ENCODE measurements around the gene CLEC10A. TPM values are rescaled to one million over a fixed set of nuclear protein-coding genes. Genes with fewer than 3 reads are reported as not detected.
A peak's percentile ranks its signal among the peaks of the same experiment; 100 is the strongest.

Gene CLEC10A
- total RNA-seq, 4 donors from 2014 or later, result 3.0 to 14.0 (median 13.1) TPM

- WGBS, result 82% methylated on average over 10 of the region's 29 CpGs
These were observed 53.5 kb downstream of the CLEC10A start for GRCh38 chr17:7026471-7027115.

GRCh38 chr17:7025245-7025644, 54.8 kb downstream of the CLEC10A start:
- intact Hi-C loops (cut with DNase I), result no loop called here
- Histone ChIP-seq H3K27me3 (peaks cover 0 to 40% (median 17%) of the 10 kb centered on the region in 4 donors), H3K36me3 (peaks cover 0 to 22% (median 0%) of the 10 kb centered on the region in 4 donors), H3K4me1 (peaks cover 42 to 57% (median 44%) of the 10 kb centered on the region in 4 donors), H3K4me3 (no peak overlapping the region), H3K9me3 (no peaks in the 10 kb centered on the region), H3K27ac (replicated peaks in 1 of 4) (no peak overlapping the region)
- TF ChIP-seq CTCF (IDR thresholded peaks at IDR 0.05) (no peak), POLR2AphosphoS5 (IDR thresholded peaks at IDR 0.05) (no peak), POLR2A (IDR thresholded peaks at IDR 0.05; ENCODE audit: low read depth) (no peak), EP300 (IDR thresholded peaks at IDR 0.05) (no peak)
- WGBS, result 93% methylated on average over 1 of the region's 1 CpG
- no peak for DNase-seq (ENCODE audit: extremely low spot score)

More at GRCh38 chr17:7026471-7027115, 53.5 kb downstream of the CLEC10A start:
- peaks cover 30 to 49% (median 34%) of the 10 kb centered on the region in 4 donors for H3K4me1 ChIP-seq
- DNase-seq (ENCODE audit: extremely low spot score), result no peak
- TF ChIP-seq POLR2AphosphoS5 (IDR thresholded peaks at IDR 0.05) (no peak), EP300 (IDR thresholded peaks at IDR 0.05) (no peak), POLR2A (IDR thresholded peaks at IDR 0.05; ENCODE audit: low read depth) (no peak), CTCF (IDR thresholded peaks at IDR 0.05) (no peak)
- peaks cover 0 to 40% (median 14%) of the 10 kb centered on the region in 4 donors for H3K27me3 ChIP-seq
- no peak overlapping the region for H3K4me3 ChIP-seq
- intact Hi-C loops (cut with DNase I), result no loop called here
- H3K9me3 ChIP-seq, result no peaks in the 10 kb centered on the region
- H3K36me3 ChIP-seq, result peaks cover 0 to 25% (median 0%) of the 10 kb centered on the region in 4 donors
- peak overlapping the region in 2 of 4 donors; percentile 18 to 19 for H3K27ac ChIP-seq (replicated peaks in 1 of 4)

Small RNA genes within 50 kb of the gene (small RNA-seq; reads per million reads assigned to genes)
- 0 reads per million in 3 donors for gene AC120057.1

Other genes with a start within 250 kb of the CLEC10A start
- not detected for gene TEKT1, start 248.5 kb downstream of the CLEC10A start, total RNA-seq
- gene ALOX12, start 84.2 kb downstream of the CLEC10A start, total RNA-seq, result under 1 TPM in 1 of 4 donors, not detected in 3; 0.17 TPM
- gene RNASEK, start 67.6 kb downstream of the CLEC10A start, total RNA-seq, result 100 to 1,000 TPM in 3 of 4 donors, 10 to 100 TPM in 1; 84.7 to 204 (median 172) TPM
- 1 to 10 TPM in 3 of 4 donors, under 1 TPM in 1; 0.83 to 5.0 (median 3.2) TPM for gene BCL6B, start 57.2 kb downstream of the CLEC10A start, total RNA-seq
- gene SLC16A13, start 44.2 kb downstream of the CLEC10A start, total RNA-seq, result 1 to 10 TPM in 1 of 4 donors, under 1 TPM in 3; 0.19 to 1.2 (median 0.65) TPM
- under 1 TPM in 3 of 4 donors, not detected in 1; 0.17 to 0.99 (median 0.26) TPM for gene SLC16A11, start 36.2 kb downstream of the CLEC10A start, total RNA-seq
- gene ASGR2, start 34.6 kb upstream of the CLEC10A start, total RNA-seq, result 1 to 10 TPM in 1 of 4 donors, under 1 TPM in 2, not detected in 1; 0.32 to 1.5 (median 0.42) TPM
- gene ASGR1, start 99.1 kb upstream of the CLEC10A start, total RNA-seq, result 1 to 10 TPM in 1 of 4 donors, under 1 TPM in 1, not detected in 2; 0.52 to 2.5 TPM
- 10 to 100 TPM; 12.3 to 21.4 (median 16.5) TPM for gene DLG4, start 139.6 kb upstream of the CLEC10A start, total RNA-seq
- 100 to 1,000 TPM; 250 to 662 (median 544) TPM for gene ACADVL, start 139.7 kb upstream of the CLEC10A start, total RNA-seq
- 10 to 100 TPM; 34.5 to 55.5 (median 43.7) TPM for gene DVL2, start 154.3 kb upstream of the CLEC10A start, total RNA-seq
- 10 to 100 TPM; 21.6 to 38.1 (median 24.8) TPM for gene PHF23, start 159.2 kb upstream of the CLEC10A start, total RNA-seq
- gene GABARAP, start 162.2 kb upstream of the CLEC10A start, total RNA-seq, result 100 to 1,000 TPM; 360 to 524 (median 408) TPM
- 10 to 100 TPM; 41.5 to 66.5 (median 46.6) TPM for gene CTDNEP1, start 171.5 kb upstream of the CLEC10A start, total RNA-seq
- 10 to 100 TPM; 24.9 to 33.3 (median 27.8) TPM for gene ELP5, start 172.0 kb upstream of the CLEC10A start, total RNA-seq
- gene CLDN7, start 182.2 kb upstream of the CLEC10A start, total RNA-seq, result 1 to 10 TPM; 1.7 to 3.4 (median 2.1) TPM
- gene SLC2A4, start 201.5 kb upstream of the CLEC10A start, total RNA-seq, result 100 to 1,000 TPM; 144 to 197 (median 157) TPM
- 1 to 10 TPM; 3.6 to 8.7 (median 4.4) TPM for gene YBX2, start 214.4 kb upstream of the CLEC10A start, total RNA-seq
- 100 to 1,000 TPM; 145 to 214 (median 204) TPM for gene EIF5A, start 227.4 kb upstream of the CLEC10A start, total RNA-seq
- gene GPS2, start 235.1 kb upstream of the CLEC10A start, total RNA-seq, result 100 to 1,000 TPM in 1 of 4 donors, 10 to 100 TPM in 3; 89.6 to 112 (median 90.2) TPM
- 10 to 100 TPM; 13.9 to 27.0 (median 20.6) TPM for gene NEURL4, start 249.1 kb upstream of the CLEC10A start, total RNA-seq